Bronchial epithelial cell (primary cell): ENCODE data around the gene CAPN11. TPM values are rescaled to one million over a fixed set of nuclear protein-coding genes. Genes with fewer than 3 reads are reported as not detected.

ENCODE experiments used
- DNase-seq: peaks from one replicate; pipeline ENCODE4 v3.0.0-alpha.2; 2010; ENCODE audit warnings: low read depth
- FAIRE-seq: peaks from 2 replicates; lab custom pipeline; 2011; peaks lifted over from hg19 to GRCh38; lab: Jason Lieb, UNC
- H3K27me3 ChIP-seq: 2 replicates; pipeline ENCODE4 v1.5.1; 2011; ENCODE audit warnings: low read length; ENCODE audit not compliant: control insufficient read depth, insufficient read depth
- H3K36me3 ChIP-seq: 2 replicates; pipeline ENCODE4 v1.5.1; 2011; ENCODE audit warnings: low read length; ENCODE audit not compliant: control insufficient read depth, insufficient read depth
- H3K4me3 ChIP-seq: 2 replicates; pipeline ENCODE4 v1.5.1; 2011; ENCODE audit warnings: mild to moderate bottlenecking, low read depth, low read length, control low read depth
- CTCF ChIP-seq: IDR thresholded peaks from 2 replicates; pipeline ENCODE4 v1.5.1; 2011; ENCODE audit warnings: mild to moderate bottlenecking, moderate library complexity, low read length, control low read depth, inconsistent platforms; ENCODE audit not compliant: insufficient read depth, severe bottlenecking
- total RNA-seq: library from RNA; depleted of rRNA; stranded (reverse); fragments of >200 nt; gene quantifications from 2 replicates; pipeline ENCODE4 v1.2.1, GENCODE V29; 2014

CAPN11 gene
- total RNA-seq, 1 donor from 2014 or later = not detected

- no peak for FAIRE-seq
- no peak for DNase-seq
- Histone ChIP-seq H3K36me3 (peaks cover 57% of the 10 kb centered on the region), H3K27me3 (no peaks in the 10 kb centered on the region), H3K4me3 (no peak overlapping the region)
- no peak for TF ChIP-seq CTCF
Measured at GRCh38 chr6:44148306-44148705, 10.3 kb upstream of the CAPN11 start.

DNA sequence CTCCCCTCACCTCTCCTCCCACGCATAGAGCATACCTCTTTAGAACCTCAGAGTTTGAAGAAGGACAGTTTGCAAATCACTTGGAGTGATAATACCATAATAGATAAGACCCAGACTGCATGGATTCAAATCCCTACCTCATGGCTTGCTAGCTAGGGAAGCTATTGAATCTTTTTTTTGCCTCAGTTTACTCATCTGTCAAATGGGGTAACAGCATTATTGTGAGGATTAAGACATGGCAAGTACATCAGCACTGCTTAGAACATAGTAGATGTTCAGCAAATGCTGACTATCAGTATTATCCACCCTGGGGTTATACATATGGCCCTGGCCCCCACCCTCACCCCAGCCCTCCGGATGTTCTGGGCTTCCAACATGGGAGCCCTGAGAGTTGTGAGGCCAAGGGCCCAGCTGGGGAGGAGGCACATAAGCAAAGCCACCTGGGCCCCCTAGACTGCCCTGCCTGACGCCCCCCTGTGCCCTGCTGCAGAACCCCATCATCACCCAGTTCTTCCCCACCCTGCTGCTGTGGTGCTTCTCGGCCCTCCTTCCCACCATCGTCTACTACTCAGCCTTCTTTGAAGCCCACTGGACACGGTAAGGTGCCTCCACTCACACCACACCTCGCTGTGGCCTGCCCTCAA lies 9.1 kb upstream of the CAPN11 start:
- no peak for DNase-seq
- FAIRE-seq = no peak
- peaks cover 58% of the 10 kb centered on the region for H3K36me3 ChIP-seq
- no peak for TF ChIP-seq CTCF
- no peak overlapping the region for H3K4me3 ChIP-seq
- no peaks in the 10 kb centered on the region for H3K27me3 ChIP-seq

- Histone ChIP-seq H3K27me3 (no peaks in the 10 kb centered on the region), H3K36me3 (peaks cover 58% of the 10 kb centered on the region), H3K4me3 (no peak overlapping the region)
- DNase-seq (no peak), FAIRE-seq (no peak)
- TF ChIP-seq CTCF = no peak
Measured at GRCh38 chr6:44150317-44150917, 8.2 kb upstream of the CAPN11 start.

DNA sequence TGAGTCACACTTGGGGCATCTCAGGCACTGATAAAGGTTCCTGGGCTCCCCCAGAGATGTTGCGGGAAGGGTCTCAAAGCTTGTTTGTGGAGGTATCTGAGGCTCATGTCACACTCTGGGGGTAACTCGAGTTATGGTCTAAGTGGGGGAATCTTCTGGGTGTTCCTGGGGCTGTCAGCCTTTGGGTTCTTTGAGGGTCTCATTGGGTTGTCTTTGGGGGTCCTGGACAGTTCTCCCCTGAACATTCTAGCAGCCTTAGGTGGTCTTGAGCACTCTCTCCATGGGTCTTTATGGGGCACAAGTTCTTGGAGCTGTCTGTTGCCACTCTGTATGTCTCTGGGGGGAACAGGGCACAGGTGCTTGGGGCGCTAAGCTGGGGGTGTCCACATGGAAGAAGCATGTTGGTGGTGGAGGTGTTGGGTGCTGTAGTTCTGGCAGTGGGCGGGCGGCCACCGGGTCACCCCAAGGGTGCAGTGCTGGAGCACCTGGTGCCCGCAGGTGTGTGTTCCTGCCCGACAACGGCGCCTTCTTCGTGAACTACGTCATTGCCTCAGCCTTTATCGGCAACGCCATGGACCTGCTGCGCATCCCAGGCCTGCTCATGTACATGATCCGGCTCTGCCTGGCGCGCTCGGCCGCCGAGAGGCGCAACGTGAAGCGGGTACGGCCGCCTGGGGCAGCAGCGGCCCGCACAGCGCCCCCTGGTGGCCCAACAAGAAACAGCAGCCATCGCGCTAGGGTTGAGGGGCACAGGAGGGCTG lies 7.1 kb upstream of the CAPN11 start:
- Histone ChIP-seq H3K4me3 (no peak overlapping the region), H3K27me3 (no peaks in the 10 kb centered on the region), H3K36me3 (peaks cover 56% of the 10 kb centered on the region)
- peak; percentile 69 for DNase-seq
- TF ChIP-seq CTCF = peak; percentile 98
- FAIRE-seq = no peak

- peaks cover 52% of the 10 kb centered on the region for H3K36me3 ChIP-seq
- H3K4me3 ChIP-seq = no peak overlapping the region
- TF ChIP-seq CTCF = no peak
- FAIRE-seq = no peak
- no peaks in the 10 kb centered on the region for H3K27me3 ChIP-seq
- no peak for DNase-seq
Measured at GRCh38 chr6:44152109-44152461, 6.5 kb upstream of the CAPN11 start.
